Measurements from ENCODE around the gene VEPH1.
A peak's percentile ranks its signal among the peaks of the same experiment; 100 is the strongest.

The VEPH1 gene

GRCh38 chr3:157502916-157503595 is at the start of gene VEPH1:
Gene VEPH1 (minus strand): TSS chr3:157503416. CDS start chr3:157495349, 8,067 bp downstream.
- no peak for DNase-seq

- DNase-seq, result peak; percentile 35
Observed at GRCh38 chr3:157551961-157552360, 48.7 kb upstream of the VEPH1 start.

GRCh38 chr3:157549498-157549897 is 46.3 kb upstream of the VEPH1 start:
- DNase-seq, result no peak

GRCh38 chr3:157544501-157545130 is 41.4 kb upstream of the VEPH1 start:
- DNase-seq, result no peak

- DNase-seq, result no peak
Observed at GRCh38 chr3:157543501-157544035, 40.4 kb upstream of the VEPH1 start.

- no peak for DNase-seq
Observed at GRCh38 chr3:157542711-157543500, 39.7 kb upstream of the VEPH1 start.

GRCh38 chr3:157541506-157542236 is 38.5 kb upstream of the VEPH1 start:
- DNase-seq, result no peak

- DNase-seq, result no peak
Observed at GRCh38 chr3:157540656-157541055, 37.4 kb upstream of the VEPH1 start.

- DNase-seq, result no peak
Observed at GRCh38 chr3:157535667-157536066, 32.5 kb upstream of the VEPH1 start.

- DNase-seq, result no peak
Observed at GRCh38 chr3:157534725-157535161, 31.5 kb upstream of the VEPH1 start.

- no peak for DNase-seq
Observed at GRCh38 chr3:157533298-157534070, 30.3 kb upstream of the VEPH1 start.

GRCh38 chr3:157532529-157533297 is 29.5 kb upstream of the VEPH1 start:
- DNase-seq, result peak; percentile 62

- no peak for DNase-seq
Observed at GRCh38 chr3:157531771-157532170, 28.6 kb upstream of the VEPH1 start.

- DNase-seq, result no peak
Observed at GRCh38 chr3:157531301-157531660, 28.1 kb upstream of the VEPH1 start.

- DNase-seq, result no peak
Observed at GRCh38 chr3:157530637-157531300, 27.6 kb upstream of the VEPH1 start.

- no peak for DNase-seq
Observed at GRCh38 chr3:157529751-157530150, 26.5 kb upstream of the VEPH1 start.

GRCh38 chr3:157529085-157529484 is 25.9 kb upstream of the VEPH1 start:
- no peak for DNase-seq

GRCh38 chr3:157527131-157527881 is 24.1 kb upstream of the VEPH1 start:
- no peak for DNase-seq

- DNase-seq, result no peak
Observed at GRCh38 chr3:157526036-157526435, 22.8 kb upstream of the VEPH1 start.

- DNase-seq, result no peak
Observed at GRCh38 chr3:157523814-157524213, 20.6 kb upstream of the VEPH1 start.

Data from activated CD4-positive, alpha-beta T cell treated with anti-CD3 and anti-CD28 coated beads, Interleukin-2, amount 50 U/mL, for 16 hours (primary cell).